PC-3 (cell line): Measurements from ENCODE around the gene RNF26. TPM values are rescaled to one million over a fixed set of nuclear protein-coding genes. Genes with fewer than 3 reads are reported as not detected.

Experiments
- ATAC-seq: fragments of 200-7000 bp; cut with Tn5 transposase; 2 replicates; pipeline ENCODE4 v1.9.1; 2020; ENCODE audit warnings: mild to moderate bottlenecking, moderate library complexity
- BruUV-seq: library from RNA; stranded (reverse); fragments of 400-500 nt; replicated peaks from 2 replicates; lab custom pipeline; 2021; lab: Mats Ljungman, UMichigan
- CTCF ChIA-PET: fragments of 300-600 bp; sonication (Branson Sonifier 250); formaldehyde crosslinking; loops from one replicate; lab custom pipeline; 2022; ENCODE audit warnings: antibody characterized with exemption; lab: Charles Lee
- POLR2A ChIA-PET: fragments of 300-600 bp; sonication (Branson Sonifier 250); formaldehyde crosslinking; loops from one replicate; lab custom pipeline; 2022; ENCODE audit warnings: antibody characterized with exemption; ENCODE audit not compliant: unreplicated experiment; lab: Charles Lee
- DNase-seq: peaks from one replicate; pipeline ENCODE4 v3.0.0-alpha.2; 2015
- H2AFZ ChIP-seq: fragments of 300-600 bp; sonication (generic); 2 replicates; pipeline ENCODE4 v1.6.0; 2016; ENCODE audit warnings: antibody characterized with exemption, low read length
- H3F3A ChIP-seq: fragments of 300-600 bp; sonication (generic); one replicate; pipeline ENCODE4 v1.6.0; 2017; ENCODE audit warnings: antibody characterized with exemption, low read length, control low read depth, mild to moderate bottlenecking; ENCODE audit not compliant: unreplicated experiment
- H3K27ac ChIP-seq: fragments of 300-600 bp; sonication (generic); 2 replicates; pipeline ENCODE4 v1.5.1; 2016; ENCODE audit warnings: mild to moderate bottlenecking, low read length
- H3K27me3 ChIP-seq: fragments of 300-600 bp; sonication (generic); 2 replicates; pipeline ENCODE4 v1.6.1; 2016; ENCODE audit warnings: low read length, mixed read lengths
- H3K36me3 ChIP-seq: fragments of 300-600 bp; sonication (generic); 2 replicates; pipeline ENCODE4 v1.6.1; 2016; ENCODE audit warnings: low read depth, mixed run types, low read length, mixed read lengths
- H3K4me1 ChIP-seq: fragments of 300-600 bp; sonication (generic); 2 replicates; pipeline ENCODE4 v1.5.1; 2016; ENCODE audit warnings: low read length; ENCODE audit not compliant: insufficient read depth
- H3K4me2 ChIP-seq: fragments of 300-600 bp; sonication (generic); 2 replicates; pipeline ENCODE4 v1.6.0; 2016; ENCODE audit warnings: low read length
- H3K4me3 ChIP-seq: fragments of 300-600 bp; sonication (generic); 2 replicates; pipeline ENCODE4 v1.5.1; 2016; ENCODE audit warnings: mild to moderate bottlenecking, low read length, mixed read lengths
- H3K79me2 ChIP-seq: fragments of 300-600 bp; sonication (generic); 2 replicates; pipeline ENCODE4 v1.6.1; 2017; ENCODE audit warnings: low read length, mixed read lengths
- H3K9ac ChIP-seq: fragments of 300-600 bp; sonication (generic); 2 replicates; pipeline ENCODE4 v1.6.0; 2016; ENCODE audit warnings: mild to moderate bottlenecking, low read length
- H3K9me2 ChIP-seq: fragments of 300-600 bp; sonication (generic); replicated peaks from 2 replicates; pipeline ENCODE4 v1.6.1; 2016; ENCODE audit warnings: mixed run types, low read length, mixed read lengths
- H3K9me3 ChIP-seq: fragments of 300-600 bp; sonication (generic); 2 replicates; pipeline ENCODE4 v1.6.1; 2016; ENCODE audit warnings: low read length, mixed read lengths
- H4K20me1 ChIP-seq: fragments of 300-600 bp; sonication (generic); 2 replicates; pipeline ENCODE4 v1.6.1; 2016; ENCODE audit warnings: low read length, mixed read lengths
- CTCF ChIP-seq: fragments of 300-600 bp; sonication (generic); conservative IDR thresholded peaks from 2 replicates; pipeline ENCODE4 v1.5.1; 2017; ENCODE audit warnings: antibody characterized with exemption, low read depth, mild to moderate bottlenecking, low read length
- EZH2 ChIP-seq: fragments of 300-600 bp; sonication (generic); IDR thresholded peaks from one replicate; pipeline ENCODE4 v1.6.1; 2017; ENCODE audit warnings: antibody characterized with exemption, mild to moderate bottlenecking, low read length; ENCODE audit not compliant: unreplicated experiment
- EZH2phosphoT487 ChIP-seq: fragments of 300-600 bp; sonication (generic); IDR thresholded peaks from 2 replicates; pipeline ENCODE4 v1.6.1; 2018; ENCODE audit warnings: mild to moderate bottlenecking, antibody characterized with exemption, low read length, borderline replicate concordance
- intact Hi-C: fragments of 100-400 bp; cut with micrococcal nuclease; formaldehyde crosslinking; loops from 2 replicates; pipeline ENCODE4 v1.9.0; 2023
- total RNA-seq: library from RNA; depleted of rRNA; stranded (reverse); fragments of >200 nt; gene quantifications from 2 replicates; pipeline ENCODE4 v1.2.3, GENCODE V29; 2014

Gene RNF26
- total RNA-seq, 1 experiment from 2014 or later = 22.9 TPM

DNA sequence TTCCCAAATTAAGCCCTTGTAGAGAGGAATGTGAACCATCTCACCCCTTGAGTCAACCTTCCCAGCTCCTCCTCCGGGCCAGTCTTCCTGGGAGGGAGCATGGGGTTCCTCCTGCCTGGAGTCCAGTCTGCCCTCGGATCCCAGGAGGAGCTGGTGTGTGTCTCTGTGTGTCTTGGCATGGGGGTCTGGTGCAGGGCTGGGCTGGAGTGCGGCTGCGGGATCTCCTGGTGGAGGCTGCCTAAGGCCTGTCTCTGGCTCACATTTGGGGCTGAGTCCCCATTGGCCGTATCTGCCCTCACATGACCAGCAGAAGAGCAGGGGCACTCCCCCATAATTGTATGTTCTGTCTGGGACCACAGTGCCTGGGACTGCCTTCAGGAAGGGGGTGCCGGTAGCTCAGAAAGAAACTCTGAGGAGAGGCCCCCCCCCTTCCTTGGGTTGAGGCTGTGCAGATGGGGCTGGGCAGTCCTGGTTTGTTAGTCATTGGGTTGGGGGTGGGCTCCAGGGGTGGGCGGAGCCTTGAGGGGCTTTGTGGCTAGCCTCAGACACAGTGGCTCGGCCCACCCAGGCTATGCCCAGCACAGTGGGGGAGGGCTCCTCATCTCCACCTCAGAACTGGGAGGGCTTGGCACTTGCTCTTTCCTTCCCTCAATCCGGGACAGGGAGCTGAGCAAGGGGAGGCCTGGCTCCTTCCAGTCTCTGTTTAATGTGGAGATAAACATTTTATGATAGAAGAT is 3.4 kb downstream of the RNF26 start:
- Histone ChIP-seq H3K9ac (no peak overlapping the region), H3K4me1 (peaks cover 42% of the 10 kb centered on the region), H3K36me3 (no peaks in the 10 kb centered on the region), H3K9me2 (no peaks in the 10 kb centered on the region), H2AFZ (no peak overlapping the region), H3K27me3 (no peaks in the 10 kb centered on the region), H3K9me3 (no peaks in the 10 kb centered on the region), H3K79me2 (peaks cover 30% of the 10 kb centered on the region), H3K27ac (no peak overlapping the region), H3F3A (no peaks in the 10 kb centered on the region), H3K4me2 (peak overlapping the region; percentile 96), H4K20me1 (0 out of 2 replicates have a peak, but pooled peaks cover 5% of the 10 kb centered on the region), H3K4me3 (peak overlapping the region; percentile 1; the same call in 1 of the 2 replicates)
- no peak for TF ChIP-seq EZH2phosphoT487
- no peak for TF ChIP-seq CTCF
- no peak for TF ChIP-seq EZH2
- ATAC-seq (peak; percentile 3), DNase-seq (no peak)
- CTCF ChIA-PET = interaction anchor here (0.5 to 1.6 kb wide), 23 partner anchors 10 to 971 kb away, joined by 3 to 29 read pairs (median 6); partner anchors contain the start of genes CBL, DPAGT1 and USP2
- POLR2A ChIA-PET = interaction anchor here (0.5 to 1.0 kb wide), 5 partner anchors 13 to 300 kb away, joined by 3 to 18 read pairs (median 4); partner anchors contain the start of gene USP2
- intact Hi-C loops = loop anchor here (1.0 kb wide), 1 partner anchor 37 kb away; no protein-coding TSS in a partner anchor
- BruUV-seq = no TSS peak

DNA sequence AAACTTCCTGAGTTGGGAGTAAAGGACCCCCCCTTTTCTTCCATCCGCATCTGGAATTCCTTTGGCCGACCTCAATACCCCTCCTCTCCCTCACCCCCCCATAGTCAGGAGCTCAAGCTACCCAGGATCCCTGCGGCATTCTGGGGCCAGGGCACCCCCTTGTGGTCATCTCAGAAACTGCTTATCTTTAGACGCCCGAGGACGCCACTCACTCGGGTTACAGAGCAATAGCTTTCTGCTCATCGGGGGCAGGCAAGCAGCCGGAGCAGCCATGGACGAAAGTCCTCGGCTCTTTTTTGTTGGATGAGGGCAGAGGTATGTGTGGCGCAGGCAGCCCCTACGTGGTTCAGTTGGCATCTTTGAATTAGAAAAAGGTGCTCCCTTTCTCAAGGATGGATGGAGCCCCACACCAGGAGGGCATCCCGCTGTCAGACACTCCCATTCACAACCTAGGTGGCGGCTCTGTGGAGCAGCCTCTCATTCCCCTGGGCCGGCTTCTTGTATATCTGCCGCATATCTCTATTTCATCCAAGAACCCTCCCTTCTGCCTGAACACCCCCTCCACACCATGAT is 4.1 kb downstream of the RNF26 start:
- peak overlapping the region; percentile 1; the same call in 1 of the 2 replicates for H3K4me3 ChIP-seq
- ATAC-seq (peak; percentile 44), DNase-seq (peak; percentile 91)
- H3K4me2 ChIP-seq = peak overlapping the region; percentile 96
- intact Hi-C loops = loop anchor here (1.0 kb wide), 1 partner anchor 36 kb away; no protein-coding TSS in a partner anchor
- H3K4me1 ChIP-seq = peaks cover 42% of the 10 kb centered on the region
- H4K20me1 ChIP-seq = 0 out of 2 replicates have a peak, but pooled peaks cover 5% of the 10 kb centered on the region
- CTCF ChIA-PET = interaction anchor here (0.6 to 1.6 kb wide), 23 partner anchors 9 to 1091 kb away, joined by 3 to 29 read pairs (median 4); partner anchors contain the start of genes CBL, DPAGT1 and USP2
- no peak overlapping the region for H3K9ac ChIP-seq
- no TSS peak for BruUV-seq
- H3K79me2 ChIP-seq = peaks cover 30% of the 10 kb centered on the region
- no peaks in the 10 kb centered on the region for H3K27me3 ChIP-seq
- no peak for TF ChIP-seq EZH2phosphoT487
- TF ChIP-seq CTCF = peak; percentile 95
- H2AFZ ChIP-seq = no peak overlapping the region
- H3F3A ChIP-seq = no peaks in the 10 kb centered on the region
- H3K36me3 ChIP-seq = no peaks in the 10 kb centered on the region
- no peaks in the 10 kb centered on the region for H3K9me3 ChIP-seq
- H3K9me2 ChIP-seq = no peaks in the 10 kb centered on the region
- no peak overlapping the region for H3K27ac ChIP-seq
- POLR2A ChIA-PET = interaction anchor here (0.6 to 1.0 kb wide), 5 partner anchors 14 to 240 kb away, joined by 3 to 18 read pairs (median 4); partner anchors contain the start of gene USP2
